Stimulated activated CD8-positive, alpha-beta memory T cell treated with anti-CD3 and anti-CD28 coated beads, Interleukin-2, amount 100 ng/mL, for 48 hours (primary cell): ENCODE results near the gene DBET.
"Not testable (repeated sequence)": the region's sequence is repeated elsewhere in the genome, so short reads cannot be mapped to it uniquely, and the experiment has no call there.

Experiments
- DNase-seq, 2 donors: peaks; one replicate each; pipeline ENCODE4 v3.0.0-alpha.2; 2020; ENCODE audit warnings: low read depth in 2 of 2

The DBET gene

GRCh38 chr4:190049378-190050239, 14.7 kb upstream of the DBET start:
- DNase-seq, result not testable (repeated sequence)

GRCh38 chr4:190058997-190059396, 5.3 kb upstream of the DBET start:
- DNase-seq, result not testable (repeated sequence)

GRCh38 chr4:190064805-190065204, 503 bp downstream of the DBET start:
- not testable (repeated sequence) for DNase-seq

- not testable (repeated sequence) for DNase-seq
These were observed 4.0 kb downstream of the DBET start for GRCh38 chr4:190068351-190068750.

- not testable (repeated sequence) for DNase-seq
These were observed 28.8 kb downstream of the DBET start for GRCh38 chr4:190093052-190093451.

GRCh38 chr4:190094031-190094430, 29.7 kb downstream of the DBET start:
- DNase-seq, result not testable (repeated sequence)

- not testable (repeated sequence) for DNase-seq
These were observed 31.0 kb downstream of the DBET start for GRCh38 chr4:190095335-190095734.

GRCh38 chr4:190099605-190100004, 35.3 kb downstream of the DBET start:
- DNase-seq, result not testable (repeated sequence)

- not testable (repeated sequence) for DNase-seq
These were observed 37.2 kb downstream of the DBET start for GRCh38 chr4:190101525-190101924.

- not testable (repeated sequence) for DNase-seq
These were observed 41.9 kb downstream of the DBET start for GRCh38 chr4:190106191-190106590.

- DNase-seq, result not testable (repeated sequence)
These were observed 42.5 kb downstream of the DBET start for GRCh38 chr4:190106611-190107480.

- DNase-seq, result not testable (repeated sequence)
These were observed 43.6 kb downstream of the DBET start for GRCh38 chr4:190107766-190108485.

- DNase-seq, result not testable (repeated sequence)
These were observed 44.5 kb downstream of the DBET start for GRCh38 chr4:190108756-190109155.

- not testable (repeated sequence) for DNase-seq
These were observed 45.2 kb downstream of the DBET start for GRCh38 chr4:190109390-190110011.

GRCh38 chr4:190110033-190110432, 45.7 kb downstream of the DBET start:
- DNase-seq, result not testable (repeated sequence)

- DNase-seq, result not testable (repeated sequence)
These were observed 46.4 kb downstream of the DBET start for GRCh38 chr4:190110570-190111295.

GRCh38 chr4:190112879-190113278, 48.6 kb downstream of the DBET start:
- DNase-seq, result not testable (repeated sequence)

- DNase-seq, result not testable (repeated sequence)
These were observed 50.7 kb downstream of the DBET start for GRCh38 chr4:190114991-190115390.
